DOHH2 (cell line): Measurements from ENCODE around the gene RHOG.

Experiments used
- H3F3A ChIP-seq: fragments of 200-600 bp; sonication (generic), shearing (Covaris generic); 2 replicates; pipeline ENCODE4 v1.6.0; 2016; ENCODE audit warnings: antibody characterized with exemption, mild to moderate bottlenecking; ENCODE audit not compliant: control insufficient read depth, insufficient read depth
- H3K27ac ChIP-seq: fragments of 200-600 bp; sonication (generic); 2 replicates; pipeline ENCODE4 v1.5.1; 2014; ENCODE audit warnings: low read depth, mild to moderate bottlenecking, low read length, moderate library complexity
- H3K27me3 ChIP-seq: fragments of 200-600 bp; sonication (generic); 2 replicates; pipeline ENCODE4 v1.6.1; 2014; ENCODE audit warnings: mild to moderate bottlenecking, low read length, mixed read lengths; ENCODE audit not compliant: control insufficient read depth
- H3K36me3 ChIP-seq: fragments of 200-600 bp; sonication (generic); 2 replicates; pipeline ENCODE4 v1.6.1; 2014; ENCODE audit warnings: mild to moderate bottlenecking, low read length, moderate library complexity, mixed read lengths; ENCODE audit not compliant: control insufficient read depth
- H3K4me1 ChIP-seq: fragments of 200-600 bp; sonication (generic); 2 replicates; pipeline ENCODE4 v1.6.1; 2014; ENCODE audit warnings: mild to moderate bottlenecking, low read length, mixed read lengths; ENCODE audit not compliant: control insufficient read depth
- H3K4me2 ChIP-seq: fragments of 200-600 bp; sonication (generic); 2 replicates; pipeline ENCODE4 v1.6.0; 2014; ENCODE audit warnings: mild to moderate bottlenecking, low read length, moderate library complexity
- H3K4me3 ChIP-seq: fragments of 200-600 bp; sonication (generic); 2 replicates; pipeline ENCODE4 v1.5.1; 2014; ENCODE audit warnings: mild to moderate bottlenecking, low read length, mixed read lengths
- H3K79me2 ChIP-seq: fragments of 200-600 bp; sonication (generic); 2 replicates; pipeline ENCODE4 v1.6.1; 2014; ENCODE audit warnings: mild to moderate bottlenecking, low read length, mixed read lengths; ENCODE audit not compliant: control insufficient read depth
- H3K9me2 ChIP-seq: fragments of 200-600 bp; sonication (generic); replicated peaks from 2 replicates; pipeline ENCODE4 v1.6.1; 2014; ENCODE audit warnings: mild to moderate bottlenecking, low read length, mixed read lengths; ENCODE audit not compliant: control insufficient read depth
- H3K9me3 ChIP-seq: fragments of 200-600 bp; sonication (generic); 2 replicates; pipeline ENCODE4 v1.6.1; 2014; ENCODE audit warnings: antibody characterized with exemption, low read length, mixed read lengths; ENCODE audit not compliant: control insufficient read depth, insufficient read depth
- H4K20me1 ChIP-seq: fragments of 200-600 bp; sonication (generic); 2 replicates; pipeline ENCODE4 v1.6.0; 2014; ENCODE audit warnings: low read depth, mild to moderate bottlenecking, antibody characterized with exemption, low read length, moderate library complexity; ENCODE audit not compliant: control insufficient read depth, insufficient read depth
- CTCF ChIP-seq: fragments of 200-600 bp; sonication (generic); IDR thresholded peaks from one replicate; pipeline ENCODE4 v1.5.1; 2014; ENCODE audit warnings: antibody characterized with exemption, mild to moderate bottlenecking, low read depth, low read length; ENCODE audit not compliant: poor library complexity, severe bottlenecking
- EZH2phosphoT487 ChIP-seq: fragments of 200-600 bp; sonication (generic); IDR thresholded peaks from 2 replicates; pipeline ENCODE4 v1.6.1; 2017; ENCODE audit warnings: borderline replicate concordance, mild to moderate bottlenecking, antibody characterized with exemption, low read length, moderate library complexity, mixed read lengths

RHOG gene

GRCh38 chr11:3860375-3860774 lies 19.6 kb upstream of the RHOG start:
- no peak for TF ChIP-seq CTCF
- H3F3A ChIP-seq: no peaks in the 10 kb centered on the region
- no peaks in the 10 kb centered on the region for H3K36me3 ChIP-seq
- no peaks in the 10 kb centered on the region for H4K20me1 ChIP-seq
- no peaks in the 10 kb centered on the region for H3K27me3 ChIP-seq
- peaks cover 81% of the 10 kb centered on the region for H3K79me2 ChIP-seq
- H3K4me2 ChIP-seq: peak overlapping the region; percentile 25
- H3K4me3 ChIP-seq: peak overlapping the region; percentile 1; the same call in 1 of the 2 replicates
- H3K27ac ChIP-seq: no peak overlapping the region
- peaks cover 74% of the 10 kb centered on the region for H3K4me1 ChIP-seq
- H3K9me3 ChIP-seq: no peaks in the 10 kb centered on the region
- no peaks in the 10 kb centered on the region for H3K9me2 ChIP-seq

DNA sequence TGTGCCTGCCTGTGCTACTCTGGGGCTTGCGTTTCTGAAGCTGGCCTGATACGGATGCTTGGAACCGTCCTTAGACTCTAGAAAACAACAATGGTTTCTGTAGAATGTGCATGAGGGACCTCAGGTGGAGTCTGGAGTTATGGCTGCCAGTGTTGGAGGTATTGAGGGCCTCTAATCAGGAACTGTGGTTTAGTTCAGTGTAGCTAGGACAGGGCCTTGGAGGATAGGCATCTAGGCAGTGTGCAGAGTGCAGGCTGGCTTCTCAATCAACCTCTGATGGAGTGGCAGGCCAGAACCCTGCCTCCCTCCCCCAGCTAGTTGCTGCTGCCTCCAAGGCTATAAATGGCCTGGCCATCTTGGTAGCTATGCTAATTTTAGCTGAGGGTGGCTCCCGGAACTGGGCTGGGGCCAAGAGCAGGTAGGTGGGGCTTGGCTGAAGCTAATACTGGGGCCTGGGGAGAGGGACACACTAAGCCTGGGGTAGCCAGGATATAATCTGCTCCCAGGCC lies 18.7 kb upstream of the RHOG start:
- peak overlapping the region; percentile 84 for H3K4me2 ChIP-seq
- TF ChIP-seq CTCF (no peak), EZH2phosphoT487 (no peak)
- H3K36me3 ChIP-seq: no peaks in the 10 kb centered on the region
- peaks cover 72% of the 10 kb centered on the region for H3K79me2 ChIP-seq
- peaks cover 68% of the 10 kb centered on the region for H3K4me1 ChIP-seq
- no peaks in the 10 kb centered on the region for H3F3A ChIP-seq
- no peaks in the 10 kb centered on the region for H3K9me2 ChIP-seq
- no peaks in the 10 kb centered on the region for H4K20me1 ChIP-seq
- H3K4me3 ChIP-seq: peak overlapping the region; percentile 19
- H3K27me3 ChIP-seq: no peaks in the 10 kb centered on the region
- H3K9me3 ChIP-seq: no peaks in the 10 kb centered on the region
- no peak overlapping the region for H3K27ac ChIP-seq

DNA sequence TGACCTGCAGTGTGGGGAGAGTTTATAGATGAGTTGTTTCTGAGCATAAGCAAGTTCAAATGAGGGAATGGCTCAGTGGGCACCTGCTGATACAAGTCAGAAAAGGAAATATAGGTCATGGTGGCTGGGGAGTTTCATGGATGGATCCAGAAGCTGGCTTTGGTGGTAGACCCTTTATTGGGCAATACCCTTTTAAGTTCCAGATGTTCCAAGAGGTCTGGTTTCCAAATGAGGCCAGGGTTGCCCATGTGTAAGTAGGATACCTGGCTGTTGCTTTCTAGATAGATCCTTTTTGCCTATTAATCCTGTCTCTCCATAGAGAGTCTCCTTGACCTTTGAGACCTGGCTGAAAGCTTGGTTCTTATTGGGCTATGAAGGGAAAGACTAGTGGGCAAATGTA lies 16.9 kb upstream of the RHOG start:
- Histone ChIP-seq H3K4me3 (peak overlapping the region; percentile 86), H3K79me2 (peaks cover 60% of the 10 kb centered on the region), H3K4me1 (peaks cover 82% of the 10 kb centered on the region)

More for the DNA sequence above, 16.9 kb upstream of the RHOG start:
- Histone ChIP-seq H3F3A (no peaks in the 10 kb centered on the region), H4K20me1 (no peaks in the 10 kb centered on the region), H3K4me2 (peak overlapping the region; percentile 84), H3K9me2 (no peaks in the 10 kb centered on the region), H3K9me3 (no peaks in the 10 kb centered on the region), H3K36me3 (no peaks in the 10 kb centered on the region), H3K27me3 (no peaks in the 10 kb centered on the region), H3K27ac (no peak overlapping the region)
- TF ChIP-seq EZH2phosphoT487 (no peak), CTCF (no peak)
